Endodermal cell (in vitro differentiated cells): ENCODE measurements around the gene PINK1. TPM values are rescaled to one million over a fixed set of nuclear protein-coding genes. Genes with fewer than 3 reads are reported as not detected.

ENCODE experiments used
- DNase-seq: peaks from one replicate; pipeline ENCODE4 v3.0.0-alpha.2; 2017
- H3K27ac ChIP-seq: 2 replicates; pipeline ENCODE4 v1.5.1; 2013; ENCODE audit warnings: mild to moderate bottlenecking, low read depth, low read length, moderate library complexity
- H3K27me3 ChIP-seq: 2 replicates; pipeline ENCODE4 v1.6.1; 2013; ENCODE audit warnings: mild to moderate bottlenecking, low read length, moderate library complexity; ENCODE audit not compliant: insufficient read depth, control insufficient read depth, poor library complexity, severe bottlenecking
- H3K36me3 ChIP-seq: 2 replicates; pipeline ENCODE4 v1.7.0; 2013; ENCODE audit warnings: mild to moderate bottlenecking, low read length, moderate library complexity; ENCODE audit not compliant: control insufficient read depth, insufficient read depth
- H3K4me1 ChIP-seq: one replicate; pipeline ENCODE4 v1.7.0; 2013; ENCODE audit warnings: low read length; ENCODE audit not compliant: control insufficient read depth, insufficient read depth
- H3K4me3 ChIP-seq: 2 replicates; pipeline ENCODE4 v1.5.1; 2013; ENCODE audit warnings: mild to moderate bottlenecking, low read length, moderate library complexity
- H3K9ac ChIP-seq: 2 replicates; pipeline ENCODE4 v1.6.1; 2013; ENCODE audit warnings: mild to moderate bottlenecking, low read length, moderate library complexity; ENCODE audit not compliant: poor library complexity, severe bottlenecking; ENCODE audit errors: extremely low read depth
- H3K9me3 ChIP-seq: 2 replicates; pipeline ENCODE4 v1.6.1; 2013; ENCODE audit warnings: mild to moderate bottlenecking, low read length, moderate library complexity; ENCODE audit not compliant: control insufficient read depth
- H3K27ac Mint-ChIP-seq: 2 replicates; pipeline ENCODE4 v1.8.0; 2020; ENCODE audit warnings: mixed read lengths
- H3K27me3 Mint-ChIP-seq: 2 replicates; pipeline ENCODE4 v1.8.0; 2021; ENCODE audit warnings: mild to moderate bottlenecking, mixed read lengths; ENCODE audit not compliant: insufficient read depth
- H3K36me3 Mint-ChIP-seq: 2 replicates; pipeline ENCODE4 v1.8.0; 2020; ENCODE audit warnings: low read depth, mixed read lengths
- H3K4me1 Mint-ChIP-seq: 2 replicates; pipeline ENCODE4 v1.8.0; 2020; ENCODE audit warnings: mixed read lengths
- H3K4me3 Mint-ChIP-seq: 2 replicates; pipeline ENCODE4 v1.8.0; 2020; ENCODE audit warnings: mild to moderate bottlenecking, moderate library complexity, mixed read lengths
- H3K9me3 Mint-ChIP-seq: 2 replicates; pipeline ENCODE4 v1.8.0; 2020; ENCODE audit warnings: mild to moderate bottlenecking, mixed read lengths
- CTCF ChIP-seq: fragments of 200-600 bp; sonication (generic); conservative IDR thresholded peaks from 2 replicates; pipeline ENCODE4 v1.5.0; 2021; ENCODE audit warnings: antibody characterized with exemption, mild to moderate bottlenecking
- WGBS, 2 experiments: methylation state at CpG; one replicate each; pipeline versions ENCODE4 v1.1.5 to v1.1.7; 2013; ENCODE audit warnings: missing lambda C conversion rate in 2 of 2, mixed read lengths in 1 of 2; ENCODE audit not compliant: insufficient coverage in 1 of 2, insufficient read length in 1 of 2; 5-methylcytosine and 5-hydroxymethylcytosine counted together
- total RNA-seq, 2 donors: library from RNA; stranded (reverse); fragmentation: NEBNext Ultra II Directional in 1 of 2; extraction: Animal tissue kit (Norgen Biotek cat#: 25700) in 1 of 2; gene quantifications; 2 replicates in 1 of 2; 3 replicates in 1 of 2; pipeline ENCODE4 v1.2.1, GENCODE V29; 2021

Gene PINK1
- total RNA-seq, 2 donors from 2014 or later = 26.3 to 27.7 TPM

GRCh38 chr1:20611652-20612051, 21.6 kb upstream of the PINK1 start:
- H3K4me3 Mint-ChIP-seq = no peak overlapping the region

GRCh38 chr1:20612221-20612746, 21.0 kb upstream of the PINK1 start:
- Histone ChIP-seq H3K9me3 (no peaks in the 10 kb centered on the region), H3K27me3 (no peaks in the 10 kb centered on the region), H3K9ac (no peak overlapping the region), H3K4me1 (no peaks in the 10 kb centered on the region), H3K27ac (no peak overlapping the region), H3K4me3 (no peak overlapping the region), H3K36me3 (no peaks in the 10 kb centered on the region)
- Mint-ChIP-seq H3K4me1 (peaks cover 11% of the 10 kb centered on the region), H3K27me3 (no peaks in the 10 kb centered on the region), H3K9me3 (no peaks in the 10 kb centered on the region), H3K27ac (peak overlapping the region; percentile 66), H3K4me3 (no peak overlapping the region), H3K36me3 (peaks cover 7% of the 10 kb centered on the region)
- no peak for TF ChIP-seq CTCF
- DNase-seq = no peak
- WGBS, 2 experiments = 77 to 92% methylated on average over 4 to 11 of the region's 11 CpGs

More at GRCh38 chr1:20611652-20612051, 21.6 kb upstream of the PINK1 start:
- no peaks in the 10 kb centered on the region for H3K9me3 Mint-ChIP-seq
- no peak for TF ChIP-seq CTCF
- no peak overlapping the region for H3K4me3 ChIP-seq
- no peaks in the 10 kb centered on the region for H3K9me3 ChIP-seq
- no peak overlapping the region for H3K9ac ChIP-seq
- H3K27ac ChIP-seq = no peak overlapping the region
- no peaks in the 10 kb centered on the region for H3K27me3 Mint-ChIP-seq
- no peaks in the 10 kb centered on the region for H3K36me3 ChIP-seq
- WGBS, 2 experiments = 88 to 93% methylated on average over 5 of the region's 5 CpGs
- H3K27ac Mint-ChIP-seq = no peak overlapping the region
- H3K4me1 Mint-ChIP-seq = peaks cover 14% of the 10 kb centered on the region
- H3K36me3 Mint-ChIP-seq = peaks cover 3% of the 10 kb centered on the region
- no peaks in the 10 kb centered on the region for H3K27me3 ChIP-seq
- DNase-seq = no peak
- H3K4me1 ChIP-seq = no peaks in the 10 kb centered on the region

- H3K36me3 Mint-ChIP-seq = peaks cover 7% of the 10 kb centered on the region
- DNase-seq = no peak
- Histone ChIP-seq H3K9ac (no peak overlapping the region), H3K9me3 (no peaks in the 10 kb centered on the region), H3K4me1 (no peaks in the 10 kb centered on the region), H3K36me3 (no peaks in the 10 kb centered on the region), H3K27ac (no peak overlapping the region), H3K4me3 (no peak overlapping the region), H3K27me3 (no peaks in the 10 kb centered on the region)
- TF ChIP-seq CTCF = no peak
- peak overlapping the region; percentile 44 for H3K27ac Mint-ChIP-seq
- H3K4me3 Mint-ChIP-seq = no peak overlapping the region
- no peaks in the 10 kb centered on the region for H3K9me3 Mint-ChIP-seq
- H3K27me3 Mint-ChIP-seq = no peaks in the 10 kb centered on the region
- 81 to 84% methylated on average over 3 of the region's 3 CpGs for WGBS, 2 experiments
- peaks cover 8% of the 10 kb centered on the region for H3K4me1 Mint-ChIP-seq
Observed at GRCh38 chr1:20614131-20614579, 19.1 kb upstream of the PINK1 start.
